ENCODE measurements around the gene GCGR. TPM values are rescaled to one million over a fixed set of nuclear protein-coding genes. Genes with fewer than 3 reads are reported as not detected.
A peak's percentile ranks its signal among the peaks of the same experiment; 100 is the strongest.

GCGR gene
- total RNA-seq, 2 donors from 2014 or later: 0.17 TPM; not detected in 1

DNA sequence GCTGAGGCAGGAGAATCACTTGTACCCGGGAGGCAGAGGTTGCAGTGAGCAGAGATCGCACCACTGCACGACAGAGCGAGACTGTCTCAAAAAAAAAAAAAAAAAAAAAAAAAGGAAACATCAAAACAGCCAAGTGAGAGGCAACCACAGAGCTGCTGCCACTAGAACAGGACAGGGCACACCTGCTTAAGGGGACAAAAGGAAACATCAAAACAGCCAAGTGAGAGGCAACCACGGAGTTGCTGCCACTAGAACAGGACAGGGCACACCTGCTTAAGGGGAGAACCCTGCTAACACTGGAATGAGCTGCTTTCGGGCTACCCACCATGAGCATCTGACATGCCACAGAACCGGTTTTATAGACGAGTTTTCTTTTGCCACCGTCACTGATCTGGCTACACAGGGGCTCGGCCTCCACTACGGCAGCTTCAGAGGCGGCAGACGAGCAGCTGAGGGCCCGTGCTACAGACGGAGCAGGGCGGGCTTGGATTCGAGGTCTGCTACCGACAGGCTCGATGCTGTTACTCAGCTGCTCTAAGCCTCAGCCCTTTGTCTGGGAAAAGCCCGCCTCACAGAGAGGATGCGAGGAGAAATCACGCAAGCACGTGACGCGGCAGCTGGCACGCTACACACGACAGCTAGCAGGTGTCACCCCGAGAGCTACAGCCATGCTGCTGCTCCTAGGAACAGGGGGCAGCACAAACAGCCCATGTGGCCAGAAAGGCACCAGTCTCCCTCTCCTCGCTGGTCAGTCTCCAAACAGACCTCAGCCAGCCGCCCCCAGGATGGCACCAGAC lies 54.4 kb downstream of the GCGR start:
- DNase-seq: no peak
- no peak for ATAC-seq (replicated peaks in 1 of 2)

DNA sequence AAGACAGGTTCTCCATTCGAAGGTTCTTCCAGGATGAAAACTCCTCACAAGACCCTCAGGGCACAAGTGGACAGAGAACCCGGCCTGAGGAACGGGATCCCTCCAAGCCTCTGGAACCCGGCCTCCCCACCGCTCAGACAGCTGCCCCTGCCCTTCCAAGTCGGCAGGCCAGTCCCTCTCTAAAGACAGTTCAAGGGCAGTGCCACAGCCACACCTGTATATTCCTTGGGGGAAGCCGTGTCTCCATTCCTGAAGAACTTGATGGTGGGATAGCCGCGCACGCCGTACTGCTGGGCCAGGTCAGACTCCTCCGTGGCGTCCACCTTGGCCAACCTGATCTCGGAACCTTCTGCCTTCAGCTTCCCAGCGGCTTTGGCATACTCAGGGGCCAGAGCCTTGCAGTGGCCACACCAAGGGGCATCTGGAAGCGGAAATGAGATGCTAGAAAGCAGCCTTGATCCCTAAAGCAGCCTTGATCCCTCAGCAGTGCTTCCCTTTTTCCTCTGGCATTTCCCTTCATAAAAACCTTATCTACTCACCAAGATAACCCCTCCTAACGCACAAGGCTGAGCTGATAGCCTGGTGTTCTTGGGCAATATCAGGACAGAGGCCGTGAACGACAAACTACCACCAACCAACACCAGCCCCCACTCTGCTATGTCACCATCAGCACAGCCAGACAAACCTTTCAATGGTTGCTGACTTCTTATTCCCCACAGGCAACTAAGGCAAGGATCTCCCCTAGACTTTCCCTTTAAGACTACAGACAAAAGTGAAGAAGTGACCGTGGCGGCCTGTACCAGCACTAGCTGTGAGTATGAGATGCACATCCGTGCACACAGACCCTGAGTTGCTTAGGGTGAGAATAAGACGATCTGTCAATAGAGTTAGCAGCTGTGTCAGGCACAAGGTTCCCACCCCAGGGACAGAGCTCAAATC lies 55.3 kb downstream of the GCGR start:
- Mint-ChIP-seq H3K27ac (peak overlapping the region; percentile 68), H3K4me3 (peak overlapping the region; percentile 90), H3K4me1 (ENCODE audit: low read depth) (peaks cover 51% of the 10 kb centered on the region), H3K9me3 (no peaks in the 10 kb centered on the region), H3K36me3 (ENCODE audit: insufficient read depth in 2 of 2) (peaks cover 14 to 28% of the 10 kb centered on the region in 2 donors), H3K27me3 (ENCODE audit: low read depth) (no peaks in the 10 kb centered on the region)
- ATAC-seq (replicated peaks in 1 of 2) (no peak), DNase-seq (no peak)

More for the DNA sequence above, 54.4 kb downstream of the GCGR start:
- peak overlapping the region; percentile 90 for H3K4me3 Mint-ChIP-seq
- H3K36me3 Mint-ChIP-seq (ENCODE audit: insufficient read depth in 2 of 2): peaks cover 15 to 28% of the 10 kb centered on the region in 2 donors
- peak overlapping the region; percentile 65 for H3K27ac Mint-ChIP-seq
- no peaks in the 10 kb centered on the region for H3K27me3 Mint-ChIP-seq (ENCODE audit: low read depth)
- H3K9me3 Mint-ChIP-seq: no peaks in the 10 kb centered on the region
- peaks cover 42% of the 10 kb centered on the region for H3K4me1 Mint-ChIP-seq (ENCODE audit: low read depth)

DNA sequence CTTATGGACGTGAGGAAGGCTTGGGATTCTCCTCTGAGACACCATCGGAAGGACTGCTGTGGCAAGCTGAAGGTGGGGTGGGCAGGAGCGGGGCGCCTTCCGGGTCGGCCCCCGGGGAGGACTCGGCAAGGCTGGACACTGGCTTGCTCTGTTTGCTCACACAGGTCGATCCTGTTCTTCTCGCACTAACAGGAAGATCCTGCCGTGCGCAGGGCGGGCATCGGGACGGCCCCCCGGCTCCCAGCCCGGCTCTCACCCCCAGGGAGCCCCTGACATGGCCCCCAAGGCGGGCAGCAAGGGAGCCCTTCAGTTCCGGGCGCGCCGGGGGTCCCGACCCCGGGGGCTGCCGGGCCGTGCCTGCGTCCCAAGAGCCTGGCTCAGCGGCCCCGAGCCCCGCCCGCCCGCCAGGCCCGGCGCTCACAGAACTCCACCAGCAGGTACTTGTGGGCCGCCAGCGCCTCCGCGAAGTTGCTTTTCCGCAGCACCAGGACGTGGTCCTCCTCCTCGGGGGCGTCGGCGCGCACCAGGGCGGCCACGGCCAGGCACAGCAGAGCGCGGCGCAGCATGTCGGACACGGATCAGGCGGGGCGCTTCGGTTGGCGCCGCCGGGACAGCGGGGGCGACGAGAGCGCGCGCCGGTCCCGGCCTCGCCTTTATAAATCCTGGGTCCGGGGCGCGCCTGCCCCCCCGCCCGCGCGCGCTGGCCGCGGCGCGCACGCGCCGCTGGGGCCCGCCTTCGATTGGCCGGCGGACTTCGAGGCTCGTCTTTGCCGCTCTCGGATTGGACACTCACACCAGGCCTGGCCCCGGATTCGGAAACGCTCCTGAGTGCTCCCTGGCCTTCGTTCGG lies 56.2 kb downstream of the GCGR start, which contains the start of gene P4HB:
P4HB (minus strand) TSS at position 630 of the 850 bp plus-strand sequence; CDS start at position 566, 64 bp downstream.
- ATAC-seq (replicated peaks in 1 of 2) (peak in 1 of 2 donors; percentile 40), DNase-seq (peak; percentile 22 to 96)
- Mint-ChIP-seq H3K4me3 (peak within 1 kb of the TSS; percentile 94 to 95), H3K36me3 (ENCODE audit: insufficient read depth in 2 of 2) (peaks cover 14 to 26% of the 10 kb centered on the region in 2 donors), H3K27me3 (ENCODE audit: low read depth) (no peaks in the 10 kb centered on the region), H3K9me3 (no peaks in the 10 kb centered on the region), H3K27ac (peak within 1 kb of the TSS; percentile 96), H3K4me1 (ENCODE audit: low read depth) (peaks cover 51% of the 10 kb centered on the region)

DNA sequence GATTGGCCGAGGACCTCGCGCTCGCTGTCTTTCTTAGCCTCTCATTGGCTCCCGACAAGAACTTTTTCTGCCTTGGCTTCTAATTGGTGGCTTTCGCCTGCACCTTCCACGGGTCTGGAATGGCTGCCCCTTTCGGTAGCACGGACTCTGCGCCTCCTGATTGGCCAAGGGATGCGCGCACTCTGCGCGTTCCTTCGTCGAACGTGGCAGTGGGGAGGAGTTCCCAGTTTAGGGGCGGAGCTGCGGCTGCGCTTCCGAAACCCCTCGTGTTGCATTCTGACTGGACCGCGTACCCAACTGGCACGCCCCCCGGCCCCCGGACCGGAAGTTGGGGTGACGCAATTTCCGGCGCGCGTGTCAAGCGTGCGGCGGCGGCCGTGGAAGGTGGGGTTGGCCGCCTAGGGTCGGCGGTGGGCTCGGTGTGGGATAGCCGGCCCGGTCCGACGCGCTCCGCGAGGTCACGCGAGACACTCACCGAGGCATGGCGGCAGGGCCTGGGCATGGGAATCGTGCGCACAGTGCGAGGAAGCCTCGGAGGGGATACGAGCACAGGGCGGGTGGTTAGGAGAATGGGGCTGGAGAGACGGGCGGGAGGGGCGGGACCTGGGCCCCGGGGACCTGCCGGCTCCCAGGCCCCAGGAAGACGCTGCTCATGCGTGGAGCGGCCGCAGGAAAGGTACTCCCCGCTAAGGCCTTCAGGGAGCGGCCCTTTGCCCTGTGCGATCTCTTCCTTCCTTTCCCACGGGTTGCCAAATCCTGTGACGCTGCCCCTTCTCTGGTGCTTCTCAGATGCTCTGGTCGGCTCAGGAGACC lies 57.0 kb downstream of the GCGR start:
- DNase-seq: peak; percentile 99
- peak overlapping the region; percentile 94 to 95 for H3K4me3 Mint-ChIP-seq
- H3K36me3 Mint-ChIP-seq (ENCODE audit: insufficient read depth in 2 of 2): peaks cover 14 to 20% of the 10 kb centered on the region in 2 donors
- peaks cover 57% of the 10 kb centered on the region for H3K4me1 Mint-ChIP-seq (ENCODE audit: low read depth)
- no peaks in the 10 kb centered on the region for H3K9me3 Mint-ChIP-seq
- peak; percentile 87 to 88 for ATAC-seq (replicated peaks in 1 of 2)
- H3K27me3 Mint-ChIP-seq (ENCODE audit: low read depth): no peaks in the 10 kb centered on the region
- H3K27ac Mint-ChIP-seq: peak overlapping the region; percentile 96

DNA sequence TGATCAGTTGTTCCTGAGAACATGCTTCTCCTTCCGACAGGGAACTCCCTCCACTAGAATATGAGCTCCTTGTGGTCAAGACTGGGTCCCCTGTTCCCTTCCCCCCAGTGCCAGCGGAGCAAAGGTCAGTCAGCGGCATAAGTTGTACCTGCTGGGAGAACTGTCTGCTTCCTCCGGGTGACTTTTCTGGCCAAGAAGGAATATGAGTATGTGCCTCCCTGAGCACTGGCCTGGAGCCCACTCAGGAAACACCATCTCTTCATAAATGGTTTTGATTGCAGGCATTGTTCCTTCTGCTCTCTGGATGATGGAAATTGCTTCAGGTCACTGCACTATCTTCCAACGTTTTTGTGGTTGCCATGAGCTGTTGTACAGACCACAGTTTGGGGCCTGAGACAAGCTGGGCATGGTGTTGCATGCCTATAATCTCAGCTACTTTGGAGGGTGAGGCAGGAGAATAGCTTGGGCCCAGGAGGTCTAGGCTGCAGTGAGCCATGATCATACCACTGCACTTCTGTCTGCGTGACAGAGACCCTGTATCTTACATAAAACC lies 59.2 kb downstream of the GCGR start:
- ATAC-seq (replicated peaks in 1 of 2): no peak
- peak overlapping the region; percentile 97 for H3K27ac Mint-ChIP-seq
- peak overlapping the region; percentile 78 to 90 for H3K4me3 Mint-ChIP-seq
- no peak for DNase-seq
- no peaks in the 10 kb centered on the region for H3K9me3 Mint-ChIP-seq
- peaks cover 54% of the 10 kb centered on the region for H3K4me1 Mint-ChIP-seq (ENCODE audit: low read depth)
- H3K36me3 Mint-ChIP-seq (ENCODE audit: insufficient read depth in 2 of 2): peaks cover 13 to 16% of the 10 kb centered on the region in 2 donors
- H3K27me3 Mint-ChIP-seq (ENCODE audit: low read depth): no peaks in the 10 kb centered on the region

Other genes starting within 250 kb of the GCGR start
- gene NPLOC4, start 167.0 kb upstream of the GCGR start, total RNA-seq: 100 to 1,000 TPM in 1 of 2 donors, 10 to 100 TPM in 1; 89.7 to 107 TPM
- 1 to 10 TPM in 1 of 2 donors, under 1 TPM in 1; 0.63 to 1.1 TPM for gene TSPAN10, start 167.0 kb upstream of the GCGR start, total RNA-seq
- gene PDE6G, start 147.6 kb upstream of the GCGR start, total RNA-seq: 1 to 10 TPM; 4.2 to 4.4 TPM
- 10 to 100 TPM; 49.1 to 58.8 TPM for gene OXLD1, start 137.5 kb upstream of the GCGR start, total RNA-seq
- 10 to 100 TPM; 26.1 to 46.5 TPM for gene CCDC137, start 137.4 kb upstream of the GCGR start, total RNA-seq
- 10 to 100 TPM; 33.0 to 45.3 TPM for gene ARL16, start 120.4 kb upstream of the GCGR start, total RNA-seq
- 10 to 100 TPM; 95.5 to 96.0 TPM for gene HGS, start 120.1 kb upstream of the GCGR start, total RNA-seq
- gene MRPL12, start 100.8 kb upstream of the GCGR start, total RNA-seq: 10 to 100 TPM; 49.1 to 64.7 TPM
- 10 to 100 TPM in 1 of 2 donors, 1 to 10 TPM in 1; 9.2 to 11.3 TPM for gene SLC25A10, start 91.9 kb upstream of the GCGR start, total RNA-seq
- 10 to 100 TPM; 61.9 to 77.2 TPM for gene MCRIP1, start 29.1 kb downstream of the GCGR start, total RNA-seq
- gene PPP1R27, start 30.9 kb downstream of the GCGR start, total RNA-seq: not detected
- gene P4HB, start 56.4 kb downstream of the GCGR start, total RNA-seq: 100 to 1,000 TPM; 430 to 436 TPM
- 100 to 1,000 TPM; 369 to 410 TPM for gene ARHGDIA, start 67.2 kb downstream of the GCGR start, total RNA-seq
- 100 to 1,000 TPM in 1 of 2 donors, 10 to 100 TPM in 1; 95.9 to 122 TPM for gene ALYREF, start 87.4 kb downstream of the GCGR start, total RNA-seq
- gene ANAPC11, start 87.6 kb downstream of the GCGR start, total RNA-seq: 100 to 1,000 TPM in 1 of 2 donors, 10 to 100 TPM in 1; 78.5 to 106 TPM
- under 1 TPM in 1 of 2 donors, not detected in 1; 0.19 TPM for gene NPB, start 98.1 kb downstream of the GCGR start, total RNA-seq
- gene PCYT2, start 107.2 kb downstream of the GCGR start, total RNA-seq: 10 to 100 TPM; 13.9 to 14.2 TPM
- 10 to 100 TPM; 42.2 to 44.2 TPM for gene SIRT7, start 114.0 kb downstream of the GCGR start, total RNA-seq
- gene MAFG, start 123.6 kb downstream of the GCGR start, total RNA-seq: 10 to 100 TPM; 41.5 to 44.7 TPM
- gene PYCR1, start 133.2 kb downstream of the GCGR start, total RNA-seq: 100 to 1,000 TPM; 141 to 178 TPM
- gene MYADML2, start 143.1 kb downstream of the GCGR start, total RNA-seq: not detected
- gene NOTUM, start 157.0 kb downstream of the GCGR start, total RNA-seq: 1 to 10 TPM in 1 of 2 donors, under 1 TPM in 1; 0.76 to 1.4 TPM
- 10 to 100 TPM; 32.0 to 34.2 TPM for gene ASPSCR1, start 173.5 kb downstream of the GCGR start, total RNA-seq
- gene CENPX, start 218.7 kb downstream of the GCGR start, total RNA-seq: 10 to 100 TPM; 32.2 to 44.0 TPM
- gene LRRC45, start 219.2 kb downstream of the GCGR start, total RNA-seq: 10 to 100 TPM; 11.8 to 15.4 TPM
- gene RAC3, start 227.5 kb downstream of the GCGR start, total RNA-seq: 10 to 100 TPM in 1 of 2 donors, 1 to 10 TPM in 1; 8.5 to 13.1 TPM
- gene DCXR, start 233.5 kb downstream of the GCGR start, total RNA-seq: 100 to 1,000 TPM; 114 to 125 TPM
- 10 to 100 TPM; 31.0 to 42.2 TPM for gene RFNG, start 247.7 kb downstream of the GCGR start, total RNA-seq
- gene GPS1, start 247.7 kb downstream of the GCGR start, total RNA-seq: 10 to 100 TPM; 55.1 to 73.5 TPM

All from activated T-cell treated with anti-CD3 and anti-CD28 coated beads, Interleukin-2, amount 50 U/mL, for 72 hours (primary cell).